GM18873 (cell line): ENCODE measurements around the gene IGF1R.

ENCODE experiments used
- ATAC-seq: cut with Tn5 transposase; IDR thresholded peaks from one replicate; pipeline ENCODE4 v1.9.1; 2021; ENCODE audit warnings: mild to moderate bottlenecking, moderate library complexity, moderate number of reproducible peaks; ENCODE audit not compliant: unreplicated experiment, low FRiP score

IGF1R gene

GRCh38 chr15:98806275-98806895 is 158.0 kb downstream of the IGF1R start:
- no peak for ATAC-seq

- no peak for ATAC-seq
These were observed 158.9 kb downstream of the IGF1R start for GRCh38 chr15:98807262-98807661.

GRCh38 chr15:98809273-98809672 is 160.9 kb downstream of the IGF1R start:
- no peak for ATAC-seq

DNA sequence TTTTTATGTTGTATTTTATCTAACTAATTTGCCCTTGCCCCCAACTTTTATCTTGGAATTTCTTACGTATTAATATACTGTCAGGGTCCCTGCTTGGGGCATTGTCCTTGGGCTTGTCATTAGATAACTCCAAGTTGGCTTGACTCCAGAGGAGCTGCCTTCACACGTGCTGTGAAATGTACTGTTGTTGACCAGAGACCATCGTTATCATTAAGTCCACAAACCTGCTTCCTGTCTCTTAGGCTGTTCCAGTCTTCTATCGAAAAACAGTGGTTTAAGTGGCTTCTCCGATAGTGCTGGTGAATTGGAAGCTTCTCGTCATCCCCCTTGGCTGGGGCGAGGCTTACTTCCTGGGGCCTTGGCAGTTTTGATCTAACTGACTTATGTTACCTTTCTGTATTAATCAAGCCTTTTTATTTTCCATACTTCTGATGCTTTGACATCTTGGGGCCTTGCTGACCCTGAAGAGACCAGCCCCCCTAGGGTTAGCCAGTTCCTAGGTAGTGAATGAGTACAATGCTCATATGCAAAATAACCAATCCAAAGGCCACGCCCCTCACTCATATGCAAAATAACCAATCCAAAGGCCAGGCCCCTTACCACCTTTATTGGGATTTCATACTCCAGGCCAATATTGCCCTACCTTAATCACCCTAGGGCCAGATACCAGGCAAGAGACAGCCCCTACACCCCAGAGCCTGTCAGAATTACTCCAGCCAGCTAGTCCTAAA is 164.5 kb downstream of the IGF1R start:
- ATAC-seq = no peak

- ATAC-seq = no peak
These were observed 165.6 kb downstream of the IGF1R start for GRCh38 chr15:98813951-98814350.

DNA sequence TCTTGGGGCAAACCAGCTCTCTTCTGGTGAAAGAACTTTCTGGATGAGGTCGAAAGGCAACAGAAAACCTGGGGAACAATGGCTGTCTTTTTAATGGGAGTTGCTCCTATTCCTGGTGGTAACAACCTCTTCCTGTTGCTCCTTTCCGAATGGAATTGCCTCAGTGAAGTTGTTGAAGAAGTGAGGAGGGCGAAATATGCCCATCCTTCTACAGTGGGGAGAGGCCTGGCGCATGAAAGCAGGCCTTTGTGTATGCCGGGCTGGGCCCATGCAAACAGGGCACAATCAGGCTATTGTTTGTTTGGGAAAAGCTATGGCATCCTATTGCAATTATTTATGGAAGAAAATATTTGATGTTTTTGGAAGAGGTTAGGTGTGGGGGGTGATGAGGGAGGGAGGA is 166.9 kb downstream of the IGF1R start:
- no peak for ATAC-seq

DNA sequence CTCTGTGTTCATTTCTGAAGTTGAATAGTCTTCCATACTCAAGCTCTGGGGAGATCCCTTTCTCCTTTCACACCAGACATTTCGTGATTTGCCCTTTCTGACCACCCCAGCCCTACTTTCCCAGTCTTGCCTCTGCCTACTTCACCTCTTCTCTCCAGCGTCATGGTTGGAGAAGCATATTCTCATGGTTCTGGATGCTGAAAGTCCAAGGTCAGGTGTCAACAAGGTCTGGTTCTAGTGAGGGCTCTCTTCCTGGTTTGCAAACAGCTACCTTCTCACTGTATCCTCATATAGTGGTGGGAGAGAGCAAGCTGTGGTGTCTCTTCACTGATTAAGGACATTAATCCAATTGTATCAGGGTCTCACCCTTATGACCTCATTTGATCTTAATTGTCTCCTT is 169.4 kb downstream of the IGF1R start:
- no peak for ATAC-seq

- no peak for ATAC-seq
These were observed 174.7 kb downstream of the IGF1R start for GRCh38 chr15:98823012-98823458.

- ATAC-seq = no peak
These were observed 175.3 kb downstream of the IGF1R start for GRCh38 chr15:98823616-98824015.

DNA sequence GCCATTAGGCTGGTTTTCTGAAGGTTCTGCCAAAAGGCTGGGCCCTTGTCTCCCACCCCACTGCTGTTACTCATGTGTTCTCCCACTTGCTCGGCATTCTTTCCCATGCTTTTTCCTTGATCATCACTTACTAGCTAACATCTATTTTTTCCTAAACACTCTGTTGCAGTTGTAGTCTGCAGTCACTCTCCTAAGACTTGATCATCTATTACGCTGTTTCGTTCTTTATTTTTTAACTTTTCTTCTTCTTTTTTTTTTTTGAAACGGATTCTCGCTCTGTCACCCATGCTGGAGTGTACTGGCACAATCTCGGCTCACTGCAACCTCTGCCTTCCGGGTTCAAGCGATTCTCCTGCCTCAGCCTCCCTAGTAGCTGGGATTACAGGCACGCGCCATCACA is 176.3 kb downstream of the IGF1R start:
- ATAC-seq = no peak

GRCh38 chr15:98826658-98827057 is 178.3 kb downstream of the IGF1R start:
- ATAC-seq = no peak

DNA sequence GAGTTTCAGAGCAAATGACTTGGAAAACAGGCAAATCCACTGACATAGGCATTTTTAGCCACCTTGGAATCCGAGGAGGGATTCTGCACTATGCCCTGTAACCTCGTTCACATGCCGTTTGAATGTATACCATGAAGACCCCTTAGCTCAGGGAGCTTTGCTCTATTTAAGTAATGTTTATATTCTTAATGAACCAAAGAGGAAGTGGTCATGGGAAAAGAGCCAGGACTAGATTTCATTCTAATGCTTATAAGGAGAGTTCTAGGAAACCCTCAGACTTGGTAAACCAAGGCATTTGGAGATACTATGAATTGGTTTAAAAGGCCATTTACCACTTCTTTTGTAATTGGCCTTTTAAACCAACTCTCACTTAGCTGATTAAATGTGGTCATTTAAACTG is 178.9 kb downstream of the IGF1R start:
- no peak for ATAC-seq

GRCh38 chr15:98830034-98830634 is 181.8 kb downstream of the IGF1R start:
- ATAC-seq = no peak

- ATAC-seq = no peak
These were observed 186.6 kb downstream of the IGF1R start for GRCh38 chr15:98834976-98835375.

DNA sequence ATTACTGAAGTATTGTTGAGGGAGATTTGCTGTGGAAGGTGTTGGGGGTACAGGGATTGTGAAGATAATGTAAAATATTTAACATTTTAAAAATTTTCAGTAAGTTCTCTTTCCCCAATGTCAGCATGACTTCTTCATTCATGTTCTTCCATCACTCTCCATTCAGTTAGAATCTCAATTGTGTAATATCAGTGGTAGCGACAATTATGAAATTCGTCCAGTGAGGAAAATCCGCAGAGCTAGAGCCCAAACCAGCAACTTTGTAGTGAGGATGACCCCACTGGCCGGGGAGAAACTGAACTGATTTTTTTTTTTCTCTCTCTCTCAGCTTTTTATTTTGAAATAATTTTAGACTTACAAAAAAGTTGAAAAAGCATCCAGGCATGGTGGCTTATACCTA is 187.5 kb downstream of the IGF1R start:
- ATAC-seq = no peak

GRCh38 chr15:98838387-98839259 is 190.3 kb downstream of the IGF1R start:
- no peak for ATAC-seq

- ATAC-seq = no peak
These were observed 191.7 kb downstream of the IGF1R start for GRCh38 chr15:98840053-98840452.

- no peak for ATAC-seq
These were observed 193.2 kb downstream of the IGF1R start for GRCh38 chr15:98841419-98841970.

DNA sequence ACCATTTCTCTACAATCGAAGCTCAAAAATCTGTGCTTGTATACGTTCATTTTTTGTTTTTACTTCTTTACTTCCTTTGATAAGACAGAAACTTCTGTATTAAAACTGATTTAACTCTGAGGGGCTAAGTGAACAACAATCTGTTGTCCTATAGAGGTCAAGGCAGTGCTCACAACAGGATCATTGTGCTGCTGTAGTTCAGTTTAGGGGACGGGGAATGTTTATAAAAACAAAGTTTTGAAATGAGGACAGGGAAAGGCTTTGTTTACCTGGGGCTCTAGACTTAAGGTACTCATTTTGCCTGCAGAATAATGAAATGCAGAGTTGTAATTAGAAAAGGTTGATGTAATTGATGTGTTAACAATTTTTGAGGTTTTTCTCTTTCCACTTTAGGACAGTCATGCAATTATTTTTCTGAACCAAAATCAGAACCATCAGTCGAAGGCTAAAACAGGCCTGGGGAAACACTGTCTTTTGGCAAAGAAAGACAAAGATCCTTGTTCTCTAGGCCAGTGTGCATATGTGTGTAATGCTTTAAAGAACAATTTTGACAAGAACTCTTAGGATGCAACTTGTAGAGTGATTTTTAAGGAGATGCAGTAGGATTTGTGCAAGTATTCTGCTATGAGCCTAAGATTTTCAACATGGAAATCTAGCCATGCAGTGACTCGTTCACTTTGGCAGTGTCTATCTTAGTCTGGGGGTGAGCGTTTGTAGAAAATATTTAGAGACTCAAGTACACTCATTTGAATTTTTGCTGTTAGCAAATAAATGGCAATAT is 194.0 kb downstream of the IGF1R start:
- no peak for ATAC-seq

GRCh38 chr15:98842973-98843285 is 194.6 kb downstream of the IGF1R start:
- ATAC-seq = no peak
